AG09319 (cell line): ENCODE results near the gene PLS1.
"Not testable (repeated sequence)": the region's sequence is repeated elsewhere in the genome, so short reads cannot be mapped to it uniquely, and the experiment has no call there.

Experiments
- DNase-seq: peaks from one replicate; pipeline ENCODE4 v3.0.0-alpha.2; 2010; ENCODE audit warnings: low read depth; ENCODE audit errors: extremely low read depth
- CTCF ChIP-seq: IDR thresholded peaks from 2 replicates; pipeline ENCODE4 v1.5.1; 2011; ENCODE audit warnings: low read depth, mild to moderate bottlenecking, inconsistent platforms, low read length, moderate library complexity

The PLS1 gene

GRCh38 chr3:142602619-142603385 lies 6.6 kb downstream of the PLS1 start:
- no peak for TF ChIP-seq CTCF
- no peak for DNase-seq

GRCh38 chr3:142603386-142603705 lies 7.2 kb downstream of the PLS1 start:
- DNase-seq, result not testable (repeated sequence)

GRCh38 chr3:142604940-142605339 lies 8.7 kb downstream of the PLS1 start:
- DNase-seq, result no peak
- TF ChIP-seq CTCF, result no peak

GRCh38 chr3:142608631-142609030 lies 12.4 kb downstream of the PLS1 start:
- TF ChIP-seq CTCF, result no peak
- DNase-seq, result no peak

- TF ChIP-seq CTCF, result no peak
- no peak for DNase-seq
Observed at GRCh38 chr3:142609136-142609535, 12.9 kb downstream of the PLS1 start.

DNA sequence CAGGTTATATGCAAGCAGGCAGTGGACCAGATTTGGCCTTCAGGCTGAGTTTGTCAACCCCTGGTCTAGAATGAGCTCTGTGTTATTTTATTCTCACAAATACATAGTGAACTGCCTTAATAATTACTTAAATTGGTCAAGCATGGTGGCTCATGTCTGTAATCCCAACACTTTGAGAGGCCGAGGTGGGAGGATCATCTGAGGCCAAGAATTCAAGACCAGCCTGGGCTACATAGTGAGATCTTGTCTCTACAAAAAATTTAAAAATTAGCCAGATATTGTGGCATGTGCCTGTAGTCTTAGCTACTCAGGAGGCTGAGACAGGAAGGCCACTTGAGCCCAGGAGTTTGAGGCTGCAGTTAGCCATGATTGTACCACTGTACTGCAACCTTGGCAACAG lies 15.0 kb downstream of the PLS1 start:
- no peak for DNase-seq
- TF ChIP-seq CTCF, result no peak

DNA sequence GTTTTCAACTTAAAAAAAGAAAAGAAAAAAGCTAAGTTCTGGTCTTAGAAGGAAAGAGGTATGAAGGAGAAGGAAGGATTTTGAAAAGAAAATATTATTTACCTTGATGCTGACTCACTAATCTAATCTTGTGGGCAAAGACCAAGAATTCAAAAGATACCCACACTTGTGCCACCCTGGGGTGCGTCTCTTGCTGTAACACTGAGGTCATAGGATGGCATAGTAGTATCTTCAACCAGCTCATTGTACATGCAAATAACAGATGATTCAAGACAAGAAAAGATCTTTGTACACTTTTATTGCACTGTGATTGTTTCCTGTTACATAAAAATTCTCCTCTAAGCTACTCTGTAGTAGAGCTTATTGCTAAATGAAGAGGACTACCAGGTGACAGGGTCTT lies 17.3 kb downstream of the PLS1 start:
- TF ChIP-seq CTCF, result no peak
- DNase-seq, result no peak

GRCh38 chr3:142614059-142614626 lies 17.9 kb downstream of the PLS1 start:
- no peak for TF ChIP-seq CTCF
- no peak for DNase-seq
